PFSK-1 (cell line): ENCODE data around the gene ZNF70.

Experiments used
- POLR2AphosphoS5 ChIP-seq: IDR thresholded peaks from 2 replicates; pipeline ENCODE4 v1.6.1; 2012; ENCODE audit warnings: low read depth, mild to moderate bottlenecking, control low read depth, low read length, moderate library complexity
- REST ChIP-seq, 2 experiments: IDR thresholded peaks; 2 replicates each; pipeline versions ENCODE4 v1.6.1 to v1.8.0; 2011 to 2012; ENCODE audit warnings: low read depth in 2 of 2, low read length in 2 of 2, control low read depth in 1 of 2, inconsistent platforms in 1 of 2, mild to moderate bottlenecking in 1 of 2, moderate library complexity in 1 of 2; ENCODE audit not compliant: insufficient read depth in 1 of 2

- TF ChIP-seq POLR2AphosphoS5 (no peak), REST (IDR thresholded peaks at IDR 0.05; ENCODE audit: insufficient read depth in 1 of 2, low read depth in 2 of 2, low read length in 2 of 2) (no peak)
Measured at GRCh38 chr22:23787600-23787896, 36.6 kb upstream of the ZNF70 start.
